ENCODE data around the gene SCGB2A2.

Gene SCGB2A2

DNA sequence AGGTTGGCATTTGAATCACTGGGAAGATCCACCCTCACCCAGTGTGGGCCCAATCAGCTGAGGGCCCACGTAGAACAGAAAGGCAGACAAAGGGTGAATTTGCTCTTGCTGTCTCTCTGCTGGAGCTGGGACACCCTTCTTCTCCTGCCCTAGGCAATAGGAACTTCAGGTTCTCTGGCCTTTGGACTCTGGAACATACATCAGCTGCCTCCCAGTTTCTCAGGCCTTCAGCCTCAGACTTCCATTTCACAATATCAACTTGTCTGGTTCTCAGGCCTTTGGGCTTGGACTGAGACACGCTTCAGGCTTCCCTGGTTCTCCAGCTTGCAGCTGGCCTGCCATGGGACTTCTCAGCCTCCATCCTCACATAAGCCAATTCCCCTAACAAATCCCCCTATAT lies 52.6 kb downstream of the SCGB2A2 start:
- H3K4me3 ChIP-seq (ENCODE audit: low read depth, low read length) = no peak overlapping the region
- TF ChIP-seq, protein P1, sequence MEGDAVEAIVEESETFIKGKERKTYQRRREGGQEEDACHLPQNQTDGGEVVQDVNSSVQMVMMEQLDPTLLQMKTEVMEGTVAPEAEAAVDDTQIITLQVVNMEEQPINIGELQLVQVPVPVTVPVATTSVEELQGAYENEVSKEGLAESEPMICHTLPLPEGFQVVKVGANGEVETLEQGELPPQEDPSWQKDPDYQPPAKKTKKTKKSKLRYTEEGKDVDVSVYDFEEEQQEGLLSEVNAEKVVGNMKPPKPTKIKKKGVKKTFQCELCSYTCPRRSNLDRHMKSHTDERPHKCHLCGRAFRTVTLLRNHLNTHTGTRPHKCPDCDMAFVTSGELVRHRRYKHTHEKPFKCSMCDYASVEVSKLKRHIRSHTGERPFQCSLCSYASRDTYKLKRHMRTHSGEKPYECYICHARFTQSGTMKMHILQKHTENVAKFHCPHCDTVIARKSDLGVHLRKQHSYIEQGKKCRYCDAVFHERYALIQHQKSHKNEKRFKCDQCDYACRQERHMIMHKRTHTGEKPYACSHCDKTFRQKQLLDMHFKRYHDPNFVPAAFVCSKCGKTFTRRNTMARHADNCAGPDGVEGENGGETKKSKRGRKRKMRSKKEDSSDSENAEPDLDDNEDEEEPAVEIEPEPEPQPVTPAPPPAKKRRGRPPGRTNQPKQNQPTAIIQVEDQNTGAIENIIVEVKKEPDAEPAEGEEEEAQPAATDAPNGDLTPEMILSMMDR (conservative IDR thresholded peaks at IDR 0.05; ENCODE audit: low read depth, low read length) = no peak
- DNase-seq (ENCODE audit: low read depth) = no peak
